A172 (cell line): ENCODE measurements around the gene GHRHR. TPM values are rescaled to one million over a fixed set of nuclear protein-coding genes. Genes with fewer than 3 reads are reported as not detected.

Experiments used
- DNase-seq: peaks from one replicate; pipeline ENCODE4 v3.0.0-alpha.2; 2015; ENCODE audit warnings: low spot score
- total RNA-seq: library from RNA; depleted of rRNA; stranded (reverse); fragments of >200 nt; shearing (Covaris generic); gene quantifications from 2 replicates; pipeline ENCODE4 v1.2.3, GENCODE V29; 2014; rRNA removed

Gene GHRHR
- total RNA-seq: not detected in 2 replicates

DNA sequence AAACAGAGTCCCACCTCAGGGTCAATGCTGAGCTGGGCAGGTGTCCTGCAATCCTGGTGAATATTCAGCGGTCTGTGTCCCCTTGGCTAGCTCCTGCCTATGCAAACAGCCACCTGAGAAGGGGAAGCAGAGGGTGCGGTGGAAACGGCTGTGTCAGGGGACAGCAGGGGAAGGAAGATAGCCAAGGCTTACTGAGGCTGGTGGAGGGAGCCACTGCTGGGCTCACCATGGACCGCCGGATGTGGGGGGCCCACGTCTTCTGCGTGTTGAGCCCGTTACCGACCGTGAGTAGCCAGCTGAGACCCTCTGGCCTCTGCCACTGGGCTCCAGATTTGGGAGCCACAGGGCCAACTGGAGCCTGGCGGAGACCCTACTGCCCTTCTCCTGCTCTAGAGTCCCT, at the start of gene GHRHR:
GHRHR (plus strand) TSS at position 112 of the 400 bp plus-strand sequence; CDS start at position 228, 116 bp downstream.
- DNase-seq: no peak

- DNase-seq: peak; percentile 98
Measured at GRCh38 chr7:30914596-30914995, 49.2 kb upstream of the GHRHR start.

DNA sequence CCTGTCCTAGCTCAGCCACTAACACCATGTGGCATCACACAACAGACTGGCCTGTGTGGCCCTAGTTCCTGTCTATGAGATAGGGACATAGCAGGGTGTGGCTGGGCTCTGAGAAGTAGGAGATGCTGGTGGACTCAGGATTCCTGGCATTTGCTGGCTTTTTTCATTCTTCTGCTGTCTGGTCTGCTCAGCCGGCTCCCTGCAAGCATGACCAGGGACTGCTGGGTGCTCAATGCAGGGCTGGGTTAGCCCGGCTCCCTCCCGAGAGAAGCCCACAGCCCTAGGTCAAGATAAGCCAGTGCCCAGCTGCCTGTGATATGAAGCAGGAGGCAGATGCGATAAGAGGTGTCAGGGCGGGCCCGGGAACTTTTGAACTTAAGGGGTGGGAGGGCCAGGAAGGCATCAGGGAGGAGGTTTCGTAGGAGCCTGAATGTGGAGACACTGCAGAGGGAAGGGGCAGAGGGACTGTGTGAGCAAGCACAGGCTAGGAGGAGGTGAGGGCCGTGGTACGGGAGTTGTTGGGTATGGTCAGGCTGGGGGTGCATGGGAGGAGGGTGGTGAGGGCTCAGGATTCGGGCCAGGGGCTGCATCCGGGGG, 48.6 kb upstream of the GHRHR start:
- DNase-seq: no peak

- DNase-seq: peak; percentile 23
Measured at GRCh38 chr7:30915751-30916150, 48.0 kb upstream of the GHRHR start.

- DNase-seq: no peak
Measured at GRCh38 chr7:30916255-30916654, 47.5 kb upstream of the GHRHR start.

DNA sequence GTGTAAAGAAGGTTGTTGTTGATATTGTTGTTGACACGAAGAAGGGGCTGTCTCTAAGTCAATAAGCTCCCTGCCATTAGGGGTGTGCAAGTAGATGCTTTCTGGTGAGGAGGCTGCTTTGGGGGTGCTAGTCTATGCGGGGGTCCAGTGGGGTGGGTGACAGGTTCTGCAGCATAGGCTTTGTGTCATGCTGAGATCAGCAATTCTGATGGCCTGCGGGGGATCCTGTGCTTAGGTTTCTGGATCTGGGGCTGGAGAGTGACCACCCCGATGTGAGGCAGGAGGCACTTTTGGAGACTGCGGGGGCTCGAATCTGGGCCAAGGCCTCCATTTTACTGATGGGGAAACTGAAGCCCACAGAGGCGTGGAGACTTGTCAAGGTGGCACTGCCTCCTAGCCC, 47.0 kb upstream of the GHRHR start:
- no peak for DNase-seq

DNA sequence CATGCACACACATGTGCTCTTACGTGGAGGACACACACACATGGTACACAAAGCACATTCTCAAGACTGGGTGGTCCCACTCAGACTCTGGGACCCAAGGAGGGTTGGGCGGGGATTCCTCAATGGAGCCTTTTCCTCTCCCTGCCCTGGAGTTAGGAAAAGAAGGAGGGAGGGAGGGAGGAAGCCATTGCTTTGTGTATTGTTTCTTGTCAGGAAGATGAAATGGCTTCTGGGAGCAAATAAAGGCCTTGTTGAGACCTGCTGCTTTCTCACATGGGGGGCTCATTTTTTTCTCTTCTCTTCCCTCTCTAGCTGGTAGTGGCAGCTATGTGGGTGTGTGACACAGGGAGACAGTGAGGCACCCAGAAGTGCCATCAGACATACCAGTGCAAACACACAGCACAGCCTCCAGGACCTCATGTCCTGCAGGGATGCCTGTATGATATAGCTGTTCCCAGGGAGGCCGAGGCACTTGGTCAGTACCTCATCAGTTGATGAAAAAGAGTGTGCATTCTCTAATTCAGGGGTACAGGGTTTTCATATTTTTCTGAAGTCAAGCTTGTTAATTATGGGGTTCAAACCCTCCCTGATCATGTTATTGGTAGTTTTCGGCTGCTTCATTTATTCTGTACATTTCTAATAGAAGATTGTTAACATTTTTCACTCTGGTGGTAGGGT, 46.4 kb upstream of the GHRHR start:
- DNase-seq: no peak

- DNase-seq: no peak
Measured at GRCh38 chr7:30918676-30919075, 45.1 kb upstream of the GHRHR start.

GRCh38 chr7:30920021-30920583, 43.7 kb upstream of the GHRHR start:
- peak; percentile 92 for DNase-seq

DNA sequence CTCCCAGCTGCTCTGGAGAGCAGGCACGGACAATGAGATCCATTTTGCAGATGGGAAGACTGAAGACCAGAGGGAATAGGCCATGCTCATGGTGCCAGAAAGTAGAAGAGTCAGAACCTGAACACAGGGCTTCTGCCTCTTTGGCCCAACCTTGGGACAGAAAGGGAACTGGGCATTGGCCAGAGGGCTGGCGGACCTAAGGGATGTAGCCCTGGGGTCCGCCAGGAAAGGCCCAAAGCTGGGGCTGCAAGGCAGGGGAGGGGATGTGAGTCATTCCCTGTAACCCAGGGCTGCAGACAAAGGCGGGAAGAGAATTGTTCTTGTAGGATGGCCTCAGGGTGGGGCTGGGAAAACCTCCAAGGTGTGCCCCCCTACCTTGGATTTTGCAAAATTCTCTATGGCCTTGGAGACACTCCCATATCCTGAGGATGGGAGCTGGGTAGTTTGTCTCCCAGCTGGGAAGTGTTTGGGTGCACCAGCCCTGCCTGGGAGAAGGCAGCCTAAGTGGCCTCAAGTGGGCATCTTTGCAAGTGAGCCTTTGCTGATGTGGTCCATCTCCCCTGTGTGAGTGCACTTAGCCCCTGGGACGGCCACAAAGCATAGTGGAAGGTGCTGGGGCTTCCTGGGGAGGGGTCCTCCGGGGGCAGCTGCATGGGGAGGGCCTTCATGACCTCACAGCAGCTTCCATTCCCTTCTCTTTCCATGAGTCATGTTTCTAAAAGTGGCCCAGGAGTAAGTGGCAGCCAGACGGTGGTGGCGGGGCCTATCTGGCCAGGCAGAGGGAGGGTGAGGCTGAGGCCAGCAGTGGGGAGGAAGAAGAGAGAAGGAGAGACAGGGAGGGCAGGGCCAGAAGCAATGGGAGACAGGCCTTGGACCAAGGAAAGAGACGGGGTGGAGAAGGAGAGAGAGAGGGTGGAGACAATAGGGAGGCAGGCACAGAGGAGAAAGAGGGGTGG, 42.9 kb upstream of the GHRHR start:
- peak; percentile 93 for DNase-seq

GRCh38 chr7:30921540-30922401, 42.0 kb upstream of the GHRHR start:
- no peak for DNase-seq

- no peak for DNase-seq
Measured at GRCh38 chr7:30922596-30922995, 41.2 kb upstream of the GHRHR start.

GRCh38 chr7:30923009-30923773, 40.6 kb upstream of the GHRHR start:
- no peak for DNase-seq

GRCh38 chr7:30923774-30924413, 39.9 kb upstream of the GHRHR start:
- no peak for DNase-seq

DNA sequence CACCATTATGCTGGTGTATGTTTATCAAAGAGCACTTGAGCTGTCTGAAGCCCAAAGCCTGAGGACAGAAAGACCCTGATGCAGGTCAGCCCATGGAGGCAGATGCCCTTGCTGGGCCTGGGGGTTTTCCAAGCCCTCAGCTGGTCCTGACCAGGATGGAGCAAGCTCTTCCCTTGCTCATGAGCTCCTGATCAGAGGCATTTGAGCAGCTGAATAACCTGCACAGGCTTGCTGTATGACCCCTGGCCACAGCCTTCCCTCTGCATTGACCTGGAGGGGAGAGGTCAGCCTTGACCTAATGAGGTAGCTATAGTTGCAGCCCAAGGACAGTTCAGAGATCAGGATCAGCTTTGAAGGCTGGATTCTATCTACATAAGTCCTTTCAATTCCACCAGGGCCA, 39.1 kb upstream of the GHRHR start:
- no peak for DNase-seq

DNA sequence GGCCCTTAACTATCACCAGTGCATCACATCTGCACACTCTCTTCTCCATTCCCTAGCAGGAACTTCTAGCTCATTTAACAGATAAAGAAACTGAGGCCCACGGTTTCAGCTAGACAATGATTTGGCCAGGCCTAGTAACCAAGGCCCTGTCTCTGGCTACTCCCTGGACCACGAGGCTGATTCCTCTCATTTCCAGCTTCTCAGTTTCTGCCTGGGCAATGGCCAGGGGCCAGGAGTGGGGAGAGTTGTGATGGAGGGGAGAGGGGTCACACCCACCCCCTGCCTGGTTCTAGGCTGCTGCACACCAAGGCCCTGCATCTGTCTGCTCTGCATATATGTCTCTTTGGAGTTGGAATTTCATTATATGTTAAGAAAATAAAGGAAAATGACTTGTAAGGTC, 38.6 kb upstream of the GHRHR start:
- no peak for DNase-seq

DNA sequence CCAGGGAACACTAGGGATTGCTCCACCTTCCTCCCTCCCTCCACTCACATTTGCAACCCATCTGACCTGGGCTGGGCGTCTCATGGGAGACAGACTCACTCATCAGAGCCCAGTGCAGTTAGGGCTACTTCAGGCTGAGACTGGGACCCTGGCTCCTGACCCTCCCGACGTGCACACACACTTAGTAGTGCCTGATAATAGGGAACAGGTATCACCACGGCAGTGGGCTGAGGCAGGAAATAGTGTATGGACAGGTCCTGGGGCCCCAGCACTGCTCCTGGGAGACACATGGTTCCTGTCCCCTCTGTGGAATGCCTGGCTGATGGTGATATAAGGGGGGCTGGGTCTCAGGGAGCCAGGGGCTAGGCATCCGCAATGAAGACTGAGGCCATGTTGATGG, 37.8 kb upstream of the GHRHR start:
- no peak for DNase-seq

DNA sequence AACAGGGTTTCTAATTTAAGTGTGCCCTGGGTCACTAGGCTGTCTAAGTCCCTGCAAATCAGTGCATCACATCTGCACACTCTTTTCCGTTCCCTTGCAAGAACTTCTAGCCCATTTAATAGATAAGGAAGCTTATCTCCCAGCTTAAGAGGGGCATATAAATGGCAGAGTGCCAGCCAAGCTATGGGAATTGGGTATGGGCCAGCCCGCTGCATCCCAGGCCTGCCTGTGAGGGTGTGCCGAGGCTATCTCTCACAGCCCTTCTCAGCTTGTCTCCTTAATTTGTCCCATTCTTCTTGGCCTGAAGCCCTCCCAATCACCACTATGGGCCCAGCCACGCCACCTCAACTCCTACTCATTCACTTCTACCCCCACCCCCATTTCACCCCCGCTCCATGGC, 37.4 kb upstream of the GHRHR start:
- DNase-seq: no peak

- no peak for DNase-seq
Measured at GRCh38 chr7:30927040-30927439, 36.7 kb upstream of the GHRHR start.

DNA sequence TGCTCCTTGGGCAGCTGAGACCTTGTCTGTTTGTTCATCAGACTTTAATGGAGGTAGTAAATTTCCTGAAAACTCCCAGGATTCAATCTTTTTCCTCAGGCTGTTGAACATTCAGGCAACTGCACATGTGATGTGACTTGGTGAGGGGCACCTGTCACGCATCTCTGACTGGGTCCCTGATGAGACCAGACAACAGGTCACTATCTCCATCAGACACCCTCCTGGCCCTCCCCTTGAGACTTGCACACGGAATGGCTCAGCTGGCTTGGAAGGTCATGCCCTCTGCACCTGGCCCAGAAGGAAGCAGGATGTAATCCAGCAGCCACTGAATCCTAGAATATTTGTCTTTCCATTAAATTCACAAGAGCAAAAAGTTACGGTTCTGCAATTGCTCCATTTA, 36.2 kb upstream of the GHRHR start:
- DNase-seq: no peak
